Neural cell (in vitro differentiated cells): ENCODE data around the gene ERVW-1. TPM values are rescaled to one million over a fixed set of nuclear protein-coding genes. Genes with fewer than 3 reads are reported as not detected.
A peak's percentile ranks its signal among the peaks of the same experiment; 100 is the strongest.

ENCODE experiments used
- H2AFZ ChIP-seq: fragments of 200-600, 300-800 bp; sonication (generic), shearing (Covaris generic); 2 replicates; pipeline ENCODE4 v1.6.0; 2014; ENCODE audit warnings: low read depth, mild to moderate bottlenecking, antibody characterized with exemption, low read length, moderate library complexity
- H3F3A ChIP-seq: fragments of 200-600 bp; shearing (Covaris generic); 2 replicates; pipeline ENCODE4 v1.6.1; 2016; ENCODE audit warnings: mild to moderate bottlenecking, moderate library complexity, mixed read lengths, antibody characterized with exemption, low read length; ENCODE audit not compliant: insufficient read depth, poor library complexity, severe bottlenecking
- H3K27ac ChIP-seq: fragments of 200-600, 300-800 bp; sonication (generic), shearing (Covaris generic); 2 replicates; pipeline ENCODE4 v1.5.1; 2014; ENCODE audit warnings: mild to moderate bottlenecking, low read length, moderate library complexity
- H3K27me3 ChIP-seq: fragments of 300-800, 200-600 bp; sonication (generic), shearing (Covaris generic); 2 replicates; pipeline ENCODE4 v1.6.0; 2014; ENCODE audit warnings: mild to moderate bottlenecking, low read depth, low read length, moderate library complexity; ENCODE audit not compliant: insufficient read depth
- H3K36me3 ChIP-seq: fragments of 300-800, 200-600 bp; sonication (generic), shearing (Covaris generic); 2 replicates; pipeline ENCODE4 v1.5.1; 2014; ENCODE audit warnings: mild to moderate bottlenecking, antibody characterized with exemption, low read length, moderate library complexity; ENCODE audit not compliant: insufficient read depth
- H3K4me2 ChIP-seq: fragments of 300-800, 200-600 bp; sonication (generic), shearing (Covaris generic); 2 replicates; pipeline ENCODE4 v1.6.0; 2014; ENCODE audit warnings: mild to moderate bottlenecking, low read length
- H3K4me3 ChIP-seq: fragments of 300-800, 200-600 bp; sonication (generic), shearing (Covaris generic); 2 replicates; pipeline ENCODE4 v1.5.1; 2014; ENCODE audit warnings: mild to moderate bottlenecking, low read length, moderate library complexity
- H3K79me2 ChIP-seq: fragments of 200-600 bp; shearing (Covaris generic); replicated peaks from 2 replicates; pipeline ENCODE4 v1.6.0; 2014; ENCODE audit warnings: mild to moderate bottlenecking, low read length, moderate library complexity; ENCODE audit not compliant: insufficient read depth
- H3K9ac ChIP-seq: fragments of 300-800, 200-600 bp; sonication (generic), shearing (Covaris generic); 2 replicates; pipeline ENCODE4 v1.6.1; 2016; ENCODE audit warnings: mild to moderate bottlenecking, low read length, mixed read lengths
- H3K9me2 ChIP-seq: fragments of 200-600 bp; shearing (Covaris generic); 2 replicates; pipeline ENCODE4 v1.6.1; 2016; ENCODE audit warnings: mild to moderate bottlenecking, low read length, mixed read lengths; ENCODE audit not compliant: insufficient read depth
- H3K9me3 ChIP-seq: fragments of 200-600, 300-800 bp; sonication (generic), shearing (Covaris generic); 2 replicates; pipeline ENCODE4 v1.6.1; 2016; ENCODE audit warnings: mild to moderate bottlenecking, mixed run types, low read length, moderate library complexity, mixed read lengths
- H4K20me1 ChIP-seq: fragments of 200-600 bp; shearing (Covaris generic); 2 replicates; pipeline ENCODE4 v1.6.1; 2016; ENCODE audit warnings: mild to moderate bottlenecking, mixed run types; ENCODE audit not compliant: insufficient read depth
- CTCF ChIP-seq: fragments of 450-650 bp; IDR thresholded peaks from 2 replicates; pipeline ENCODE4 v1.5.1; 2014; ENCODE audit warnings: antibody characterized with exemption, mild to moderate bottlenecking, moderate library complexity; ENCODE audit not compliant: poor library complexity, severe bottlenecking
- EP300 ChIP-seq: fragments of 450-650 bp; conservative IDR thresholded peaks from 2 replicates; pipeline ENCODE4 v1.6.1; 2014; ENCODE audit warnings: antibody characterized with exemption, mild to moderate bottlenecking, moderate library complexity; ENCODE audit not compliant: poor library complexity, severe bottlenecking
- EZH2 ChIP-seq: fragments of 200-600, 300-800 bp; shearing (Covaris generic), sonication (generic); IDR thresholded peaks from 2 replicates; pipeline ENCODE4 v1.6.1; 2014; ENCODE audit warnings: antibody characterized with exemption, low read length, borderline replicate concordance, mild to moderate bottlenecking; ENCODE audit not compliant: insufficient read depth, poor library complexity, severe bottlenecking
- MXI1 ChIP-seq: fragments of 450-650 bp; conservative IDR thresholded peaks from 2 replicates; pipeline ENCODE4 v1.6.1; 2014; ENCODE audit warnings: antibody characterized with exemption, mild to moderate bottlenecking; ENCODE audit not compliant: poor library complexity, severe bottlenecking
- POLR2AphosphoS5 ChIP-seq: IDR thresholded peaks from 2 replicates; pipeline ENCODE4 v1.6.1; 2012
- RAD21 ChIP-seq: fragments of 450-650 bp; conservative IDR thresholded peaks from 2 replicates; pipeline ENCODE4 v1.6.1; 2014; ENCODE audit warnings: antibody characterized with exemption, mild to moderate bottlenecking, moderate library complexity
- REST ChIP-seq: IDR thresholded peaks from 2 replicates; pipeline ENCODE4 v1.6.1; 2012; ENCODE audit warnings: borderline replicate concordance
- SMC3 ChIP-seq: fragments of 450-650 bp; conservative IDR thresholded peaks from 2 replicates; pipeline ENCODE4 v1.6.1; 2014; ENCODE audit warnings: antibody characterized with exemption, mild to moderate bottlenecking, moderate library complexity; ENCODE audit not compliant: poor library complexity
- TAF1 ChIP-seq: IDR thresholded peaks from 2 replicates; pipeline ENCODE4 v1.6.1; 2012; ENCODE audit warnings: low read depth
- polyA plus RNA-seq: library from polyadenylated mRNA; depleted of rRNA; stranded (reverse); fragments of >200 nt; gene quantifications from 2 replicates; pipeline ENCODE4 v1.2.3, GENCODE V29; 2014

Gene ERVW-1
- polyA plus RNA-seq, 1 donor from 2014 or later, result not detected

- Histone ChIP-seq H3K36me3 (peaks cover 9% of the 10 kb centered on the region), H3K27me3 (no peaks in the 10 kb centered on the region), H4K20me1 (no peaks in the 10 kb centered on the region)
Observed at GRCh38 chr7:92451645-92452044, 26.1 kb downstream of the ERVW-1 start.

GRCh38 chr7:92448205-92448747, 29.5 kb downstream of the ERVW-1 start:
- Histone ChIP-seq H3K27me3 (no peaks in the 10 kb centered on the region), H3K9me3 (no peaks in the 10 kb centered on the region), H4K20me1 (no peaks in the 10 kb centered on the region), H3K4me3 (peak overlapping the region; percentile 98), H2AFZ (peak overlapping the region; percentile 88), H3K27ac (peak overlapping the region; percentile 84), H3K4me2 (peak overlapping the region; percentile 71), H3K36me3 (peaks cover 5% of the 10 kb centered on the region), H3K79me2 (peaks cover 5% of the 10 kb centered on the region), H3F3A (peaks cover 2% of the 10 kb centered on the region), H3K9ac (peak overlapping the region; percentile 95), H3K9me2 (no peaks in the 10 kb centered on the region)
- TF ChIP-seq TAF1 (no peak), REST (no peak), CTCF (peak; percentile 62)

More at GRCh38 chr7:92451645-92452044, 26.1 kb downstream of the ERVW-1 start:
- Histone ChIP-seq H3K4me3 (no peak overlapping the region), H3K27ac (no peak overlapping the region), H3K9me3 (no peaks in the 10 kb centered on the region), H3K4me2 (no peak overlapping the region), H3K79me2 (peaks cover 5% of the 10 kb centered on the region), H3K9me2 (no peaks in the 10 kb centered on the region), H3K9ac (no peak overlapping the region), H3F3A (peaks cover 2% of the 10 kb centered on the region), H2AFZ (no peak overlapping the region)
- TF ChIP-seq REST (no peak), CTCF (no peak), EZH2 (no peak), POLR2AphosphoS5 (no peak), SMC3 (no peak), MXI1 (no peak), TAF1 (no peak), EP300 (no peak), RAD21 (no peak)
